Peyer's patch (tissue), 4 donors: Measurements from ENCODE around the gene EPB41L4A.

Source experiments
- POLR2A ChIP-seq, 2 donors: fragments of 450-650 bp; IDR thresholded peaks; one replicate each; pipeline ENCODE4 v1.5.1; 2017; ENCODE audit warnings: antibody characterized with exemption in 2 of 2, mild to moderate bottlenecking in 2 of 2, moderate library complexity in 2 of 2
- TF ChIP-seq, protein P1 (sequence below), 6 experiments: fragments of 450-650 bp in 4 of 6; fragments of 200-600 bp in 2 of 6; sonication (generic) in 1 of 6; IDR thresholded peaks; one replicate each; pipeline ENCODE4 v1.5.1; 2017 to 2019; ENCODE audit warnings: antibody characterized with exemption in 6 of 6, mild to moderate bottlenecking in 3 of 6, moderate library complexity in 1 of 6

DNA sequence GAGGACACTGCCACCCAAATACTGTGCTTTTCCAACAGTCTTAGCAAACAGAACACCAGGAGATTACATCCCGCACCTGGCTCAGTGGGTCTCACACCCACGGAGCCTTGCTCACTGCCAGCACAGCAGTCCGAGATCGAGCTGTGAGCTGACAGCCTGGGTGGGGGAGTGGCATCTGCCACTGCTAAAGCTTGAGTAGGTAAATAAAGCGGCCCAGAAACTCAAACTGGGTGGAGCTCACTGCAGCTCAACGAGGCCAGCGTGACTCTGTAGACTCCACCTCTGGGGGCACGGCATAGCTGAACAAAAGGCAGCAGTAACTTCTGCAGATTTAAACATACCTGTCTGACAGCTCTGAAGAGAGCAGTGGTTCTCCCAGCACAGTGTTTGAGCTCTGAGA lies 28.8 kb downstream of the EPB41L4A start:
- TF ChIP-seq, protein P1, sequence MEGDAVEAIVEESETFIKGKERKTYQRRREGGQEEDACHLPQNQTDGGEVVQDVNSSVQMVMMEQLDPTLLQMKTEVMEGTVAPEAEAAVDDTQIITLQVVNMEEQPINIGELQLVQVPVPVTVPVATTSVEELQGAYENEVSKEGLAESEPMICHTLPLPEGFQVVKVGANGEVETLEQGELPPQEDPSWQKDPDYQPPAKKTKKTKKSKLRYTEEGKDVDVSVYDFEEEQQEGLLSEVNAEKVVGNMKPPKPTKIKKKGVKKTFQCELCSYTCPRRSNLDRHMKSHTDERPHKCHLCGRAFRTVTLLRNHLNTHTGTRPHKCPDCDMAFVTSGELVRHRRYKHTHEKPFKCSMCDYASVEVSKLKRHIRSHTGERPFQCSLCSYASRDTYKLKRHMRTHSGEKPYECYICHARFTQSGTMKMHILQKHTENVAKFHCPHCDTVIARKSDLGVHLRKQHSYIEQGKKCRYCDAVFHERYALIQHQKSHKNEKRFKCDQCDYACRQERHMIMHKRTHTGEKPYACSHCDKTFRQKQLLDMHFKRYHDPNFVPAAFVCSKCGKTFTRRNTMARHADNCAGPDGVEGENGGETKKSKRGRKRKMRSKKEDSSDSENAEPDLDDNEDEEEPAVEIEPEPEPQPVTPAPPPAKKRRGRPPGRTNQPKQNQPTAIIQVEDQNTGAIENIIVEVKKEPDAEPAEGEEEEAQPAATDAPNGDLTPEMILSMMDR (IDR thresholded peaks at IDR 0.05): no peak
- no peak for TF ChIP-seq POLR2A (IDR thresholded peaks at IDR 0.05)
